CD4-positive, alpha-beta T cell treated with Interleukin-15 for 1 hour (primary cell): ENCODE data around the gene ACVR2A.

Experiments used
- DNase-seq: peaks from one replicate; pipeline ENCODE4 v3.0.0-alpha.2; 2020

ACVR2A gene

DNA sequence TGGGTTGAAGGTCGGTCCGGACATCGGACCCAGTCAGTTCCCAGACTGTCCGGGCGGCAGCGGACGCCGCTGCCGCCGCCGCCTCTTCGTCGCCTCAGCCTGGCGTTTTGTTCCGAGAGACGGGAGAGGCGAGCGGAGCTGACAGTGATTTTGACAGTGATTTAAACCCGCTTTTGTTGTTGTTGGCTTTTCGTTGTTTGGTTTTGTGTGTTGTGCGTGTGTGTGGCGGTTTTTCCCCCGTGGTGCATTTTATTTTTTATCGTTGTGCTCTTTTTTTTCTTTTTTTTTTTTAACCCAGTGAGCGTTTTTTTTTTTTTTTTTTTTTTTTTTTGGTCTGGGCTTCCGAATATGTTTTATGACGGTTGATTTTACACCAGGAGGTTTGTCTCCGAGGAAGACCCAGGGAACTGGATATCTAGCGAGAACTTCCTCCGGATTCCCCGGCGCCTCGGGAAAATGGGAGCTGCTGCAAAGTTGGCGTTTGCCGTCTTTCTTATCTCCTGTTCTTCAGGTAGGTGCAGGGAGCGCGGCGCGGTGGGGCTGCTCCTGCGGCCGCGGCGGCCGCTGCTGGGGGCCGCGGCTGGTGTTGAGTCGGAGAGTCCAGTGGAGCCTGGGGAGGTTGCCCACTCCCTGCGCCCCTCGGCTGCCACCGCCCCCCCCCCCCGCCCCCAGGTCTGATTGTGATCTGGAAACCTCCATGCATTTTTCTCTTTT, at the start of gene ACVR2A:
Gene ACVR2A (plus strand): TSS at position 333 of the 714 bp plus-strand sequence. CDS start 124 bp downstream, at position 457.
- no peak for DNase-seq

DNA sequence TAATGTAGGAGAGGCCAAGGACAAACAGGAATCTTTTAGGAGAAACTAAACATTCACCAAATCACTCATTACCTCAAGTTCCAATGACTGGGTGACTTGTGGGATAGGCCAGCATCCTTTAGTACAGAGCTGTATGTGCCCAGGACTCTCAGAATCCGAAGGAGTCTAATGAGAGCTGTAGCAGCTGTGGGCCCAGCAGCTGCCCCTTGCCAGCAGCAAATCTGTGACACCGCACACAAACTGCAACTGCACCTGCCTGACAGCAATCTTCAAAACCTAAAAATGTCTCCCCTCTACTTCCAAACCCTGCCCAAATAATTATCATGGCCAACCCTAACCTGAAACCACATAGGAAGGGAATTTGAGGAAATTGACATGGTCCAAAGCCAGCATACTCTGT, 44.5 kb upstream of the ACVR2A start:
- DNase-seq = no peak

DNA sequence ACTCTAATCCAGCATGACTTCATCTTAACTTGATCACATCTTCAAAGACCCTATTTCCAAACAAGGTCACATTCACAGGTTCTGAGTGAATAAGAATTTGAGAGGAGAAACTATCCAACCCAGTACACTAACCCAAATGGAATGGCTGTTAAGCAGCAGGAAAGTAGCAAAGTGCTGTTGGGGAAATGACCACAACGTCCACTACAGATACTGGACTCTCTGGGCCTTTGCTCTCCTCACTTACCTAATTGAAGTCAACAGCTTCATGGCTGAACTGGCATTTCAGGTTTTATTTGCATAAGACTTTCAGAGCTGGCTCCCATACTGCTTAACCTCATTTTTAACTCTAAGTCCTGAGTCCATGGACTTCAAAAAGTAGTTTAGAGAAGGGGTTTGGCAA, 38.0 kb upstream of the ACVR2A start:
- DNase-seq = no peak

DNA sequence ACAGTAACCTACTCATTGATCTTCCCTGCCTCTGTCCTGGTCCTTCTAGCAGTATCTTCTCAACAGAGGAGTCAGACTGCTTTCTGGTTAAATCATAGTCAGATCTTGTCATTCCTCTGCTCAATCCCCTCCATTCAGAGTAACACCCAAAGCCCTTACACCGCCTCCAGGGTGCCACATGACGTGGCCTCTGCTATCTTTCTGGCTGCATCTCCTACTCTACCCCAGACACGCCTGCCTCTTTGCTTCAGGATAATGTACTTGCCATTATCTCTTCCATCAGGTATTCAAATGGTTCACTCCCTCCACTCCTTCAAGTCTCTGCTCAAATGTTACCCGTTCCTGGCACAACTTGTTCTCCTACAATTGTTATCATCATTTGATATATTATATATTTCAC, 36.3 kb upstream of the ACVR2A start:
- DNase-seq = no peak

DNA sequence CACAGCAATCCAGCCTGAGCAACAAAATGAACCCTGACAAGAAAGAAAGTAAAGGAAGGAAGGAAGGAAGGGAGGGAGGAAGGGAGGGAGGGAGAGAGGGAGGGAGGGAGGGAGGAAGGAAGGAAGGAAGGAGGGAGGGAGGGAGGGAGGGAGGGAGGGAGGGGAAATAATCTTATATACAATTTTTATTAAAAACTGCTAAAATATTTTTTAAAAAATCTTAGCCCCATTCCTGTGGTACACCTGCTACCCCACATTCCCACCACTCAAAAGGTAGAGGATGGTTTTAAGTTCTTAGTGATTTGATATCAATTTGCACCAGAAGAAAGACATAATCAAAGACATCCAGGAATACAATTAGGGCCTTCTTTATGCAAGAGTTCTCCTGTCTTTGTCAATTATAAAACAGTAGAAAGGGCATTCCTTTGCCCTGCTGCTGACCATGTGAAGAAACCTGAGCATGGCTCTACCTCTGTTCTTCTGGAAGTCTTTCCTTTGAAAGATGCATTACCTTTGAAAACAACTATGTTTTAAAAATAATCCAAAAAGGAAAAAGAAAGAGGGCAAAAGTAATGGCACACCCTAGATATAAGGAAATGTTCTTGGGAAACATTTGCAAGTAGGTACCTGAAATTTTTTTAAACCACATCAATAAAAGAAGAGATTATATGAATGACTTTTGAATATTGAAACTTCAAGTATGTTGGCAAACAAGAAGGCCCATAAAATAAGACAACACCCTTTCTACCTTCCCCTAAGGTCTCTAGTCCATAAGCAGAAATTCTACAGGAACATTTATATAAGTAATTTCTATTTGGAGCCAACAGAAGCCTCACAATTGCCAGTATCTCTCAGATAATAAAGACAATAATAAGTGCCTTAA, 33.7 kb upstream of the ACVR2A start:
- DNase-seq = no peak

DNA sequence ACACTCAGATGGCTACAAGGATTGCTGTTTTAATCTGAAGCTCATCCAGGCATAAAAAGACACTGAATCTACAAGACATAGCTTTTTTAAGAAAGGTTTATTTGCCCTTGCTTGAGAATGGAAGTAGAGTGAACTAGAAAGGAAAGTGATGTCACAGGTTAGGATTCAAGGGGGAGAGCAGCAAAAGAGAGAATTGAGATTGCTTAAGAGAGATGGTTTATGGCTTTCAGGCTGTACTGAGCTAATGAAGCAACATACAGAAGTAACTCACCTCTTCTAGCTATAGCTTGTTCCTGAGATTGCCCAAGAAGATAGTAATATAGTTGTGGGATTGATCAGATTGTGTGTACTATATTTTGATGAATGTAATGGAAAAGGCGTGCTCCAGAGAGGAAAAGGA, 26.1 kb upstream of the ACVR2A start:
- DNase-seq = no peak

DNA sequence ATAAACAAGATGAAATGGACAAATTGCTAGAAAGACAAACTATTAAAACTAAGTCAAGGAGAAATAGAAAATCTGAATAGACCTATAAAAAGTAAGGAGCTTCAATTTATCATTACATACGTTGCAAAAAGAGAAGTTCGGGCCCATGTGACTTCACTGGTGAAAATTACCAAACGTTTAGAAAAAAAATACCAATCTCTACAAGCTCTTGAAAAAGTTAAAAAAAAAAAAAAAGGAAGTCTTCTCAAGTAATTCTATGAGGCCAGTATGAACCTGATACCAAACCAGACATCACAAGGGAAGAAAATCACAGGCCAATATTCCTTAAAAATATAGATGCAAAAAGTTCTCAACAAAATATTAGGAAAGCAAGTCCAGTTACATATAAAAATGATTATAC, 20.2 kb upstream of the ACVR2A start:
- no peak for DNase-seq

DNA sequence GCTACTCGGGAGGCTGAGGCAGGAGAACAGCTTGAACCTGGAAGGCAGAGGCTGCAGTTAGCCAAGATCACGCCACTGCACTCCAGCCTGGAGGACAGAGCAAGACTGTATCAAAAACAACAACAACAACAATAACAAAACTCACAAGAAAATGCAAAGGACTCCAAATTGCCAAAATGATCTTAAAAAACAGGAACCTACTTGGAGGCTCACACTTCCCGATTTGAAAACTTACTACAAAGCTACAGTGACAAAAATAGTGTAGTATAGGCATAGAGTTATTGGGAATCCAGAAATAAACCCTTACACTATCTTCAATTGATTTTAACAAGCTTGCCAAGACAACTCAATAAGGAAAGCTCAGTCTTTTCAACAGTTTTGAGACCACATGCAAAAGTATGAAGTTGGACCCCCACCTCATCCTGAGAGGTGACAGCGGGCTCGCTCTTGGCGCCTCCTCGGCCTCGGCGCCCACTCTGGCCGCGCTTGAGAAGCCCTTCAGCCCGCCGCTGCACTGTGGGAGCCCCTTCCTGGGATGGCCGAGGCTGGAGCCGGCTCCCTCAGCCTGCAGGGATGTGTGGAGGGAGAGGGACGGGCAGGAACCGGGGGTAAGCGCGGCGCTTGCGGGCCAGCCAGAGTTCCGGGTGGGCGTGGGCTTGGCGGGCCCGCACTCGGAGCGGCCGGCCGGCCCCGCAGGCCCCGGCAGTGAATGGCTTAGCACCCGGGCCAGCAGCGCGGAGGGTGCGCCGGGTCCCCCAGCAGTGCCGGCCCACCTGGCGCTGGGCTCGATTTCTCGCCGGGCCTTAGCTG, 18.3 kb upstream of the ACVR2A start:
- no peak for DNase-seq

DNA sequence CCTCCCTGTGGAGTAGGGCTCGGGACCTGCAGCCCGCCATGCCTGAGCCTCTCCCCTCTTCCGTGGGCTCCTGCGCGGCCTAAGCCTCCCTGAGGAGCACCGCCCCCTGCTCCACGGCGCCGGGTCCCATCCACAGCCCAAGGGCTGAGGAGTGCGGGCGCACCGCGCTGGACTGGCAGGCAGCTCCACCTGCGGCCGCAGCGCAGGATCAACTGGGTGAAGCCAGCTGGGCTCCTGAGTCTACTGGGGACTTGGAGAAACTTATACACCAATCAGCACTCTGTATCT, 17.8 kb upstream of the ACVR2A start:
- no peak for DNase-seq

DNA sequence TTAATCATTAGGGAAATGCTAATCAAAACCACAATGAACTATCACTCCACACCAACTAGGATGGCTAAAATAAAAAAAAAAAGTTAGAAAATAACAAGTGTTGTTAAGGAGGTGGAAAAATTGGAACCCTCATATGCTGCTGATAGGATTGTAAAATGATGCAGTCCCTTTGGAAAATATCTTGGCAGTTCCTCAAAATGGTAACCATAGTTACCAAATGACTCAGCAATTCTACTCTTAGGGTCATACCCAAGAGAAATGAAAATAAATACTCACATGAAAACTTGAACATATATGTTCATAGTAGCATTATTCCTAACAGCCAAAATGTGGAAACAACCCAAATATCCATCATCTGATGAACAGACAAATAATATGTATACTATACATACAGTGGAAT, 15.7 kb upstream of the ACVR2A start:
- DNase-seq = no peak

DNA sequence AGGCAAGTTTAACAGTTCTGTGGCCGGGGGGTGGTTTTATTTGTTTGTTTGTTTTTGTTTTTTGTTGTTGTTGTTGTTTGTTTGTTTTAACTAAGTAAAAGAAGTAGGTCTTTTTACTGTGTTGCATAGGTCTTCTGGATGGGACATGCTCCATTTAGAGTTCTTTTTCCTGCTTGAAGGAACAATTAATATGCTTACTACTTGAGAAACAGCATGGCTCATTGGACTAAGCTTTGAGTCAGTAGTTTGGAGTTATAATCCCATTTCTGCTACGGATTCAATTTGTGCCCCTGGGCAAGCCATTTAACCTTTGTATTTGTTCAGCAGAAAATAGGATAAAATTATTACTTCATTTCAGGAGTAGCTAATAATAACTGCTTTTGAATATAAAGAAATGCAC, 8.7 kb upstream of the ACVR2A start:
- DNase-seq = no peak

DNA sequence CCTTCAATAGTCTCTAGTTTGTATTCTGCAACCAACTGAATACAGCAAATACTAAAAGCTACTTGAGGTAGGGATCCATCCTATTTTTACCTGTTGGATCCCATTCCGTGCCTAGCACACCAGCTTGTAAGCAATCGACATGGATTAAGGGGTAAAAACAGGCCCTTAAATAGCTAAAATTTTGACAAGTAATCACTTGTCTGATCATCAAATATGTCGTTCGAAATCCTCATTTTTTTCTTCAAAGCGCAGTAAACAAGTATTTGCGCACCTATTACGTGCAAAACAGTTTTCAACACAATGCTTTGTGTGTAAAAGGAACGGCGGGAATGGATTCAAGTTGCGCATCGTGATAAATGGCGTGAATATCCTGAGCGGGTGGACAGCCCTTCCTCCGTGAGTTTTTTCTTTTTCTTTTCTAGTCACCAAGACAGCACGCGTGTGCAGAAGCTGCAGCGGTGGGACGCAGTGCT, 1.4 kb upstream of the ACVR2A start:
- DNase-seq = no peak

DNA sequence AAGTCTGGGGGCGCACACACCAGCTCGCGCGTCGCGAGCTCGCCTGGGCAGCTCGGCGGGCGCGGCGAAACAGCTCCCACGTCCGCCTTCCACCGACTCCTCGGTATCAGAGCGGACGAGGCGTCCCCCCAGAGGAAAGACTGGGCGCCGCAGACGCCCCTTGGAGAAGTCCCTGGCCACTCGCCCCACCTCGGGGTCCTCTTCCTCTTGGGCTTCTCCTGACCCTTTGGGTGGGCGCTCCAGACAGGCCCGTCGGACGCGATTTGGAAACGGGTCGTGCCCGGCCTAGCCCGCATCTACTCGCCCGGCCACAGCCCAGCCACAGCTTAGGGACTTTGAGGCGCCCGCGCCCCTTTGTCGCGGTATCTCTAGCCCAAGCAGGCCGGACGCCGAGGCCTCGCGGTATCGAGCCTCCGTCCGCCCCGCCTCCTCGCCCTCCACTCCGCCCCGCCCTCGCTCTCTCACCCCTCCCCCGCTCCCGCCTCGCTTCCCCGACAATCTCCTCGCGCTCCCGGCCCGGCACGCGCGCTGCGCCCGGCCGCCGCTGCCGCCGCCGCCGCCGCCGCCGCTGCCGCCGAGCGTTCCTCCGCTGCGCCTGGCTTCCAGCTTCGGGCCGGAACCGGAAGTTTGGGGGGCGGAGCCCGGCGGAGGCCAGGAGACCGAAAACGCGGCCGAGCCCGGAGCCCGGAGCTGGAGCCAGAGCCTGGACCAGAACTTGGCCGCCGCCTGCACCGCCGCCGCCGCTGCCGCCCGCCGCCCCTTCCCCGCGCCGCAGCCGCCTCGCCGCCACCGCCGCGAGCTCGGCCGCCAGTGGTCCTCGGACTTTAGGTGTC, 749 bp upstream of the ACVR2A start:
- DNase-seq = peak; percentile 86

DNA sequence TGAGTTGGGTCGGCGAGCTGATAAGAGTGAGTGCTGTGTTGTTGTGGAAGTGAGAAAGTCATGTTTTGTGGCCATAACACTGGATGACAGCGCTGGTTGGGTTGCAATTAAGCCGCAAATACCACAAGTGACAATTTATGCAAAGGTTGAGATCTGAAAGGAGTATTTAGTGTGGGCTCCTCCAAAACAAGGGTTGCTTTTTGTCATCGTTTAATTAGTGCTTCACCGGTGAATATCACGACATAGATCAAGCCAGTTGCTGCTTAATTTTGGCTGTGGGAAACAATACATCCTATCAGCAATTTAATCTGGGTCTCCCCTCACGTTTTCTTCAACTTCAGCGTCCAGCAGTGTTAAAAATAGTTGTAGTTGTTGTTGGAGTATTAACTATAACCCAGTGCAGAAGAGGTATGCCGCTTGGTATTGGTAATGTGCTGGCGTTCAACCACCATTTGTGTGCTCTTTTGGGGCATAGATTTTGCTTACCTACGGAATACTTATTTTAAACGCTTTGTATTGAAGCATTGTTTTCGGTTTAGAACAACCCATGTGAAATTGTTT, 662 bp downstream of the ACVR2A start:
- peak; percentile 40 for DNase-seq

DNA sequence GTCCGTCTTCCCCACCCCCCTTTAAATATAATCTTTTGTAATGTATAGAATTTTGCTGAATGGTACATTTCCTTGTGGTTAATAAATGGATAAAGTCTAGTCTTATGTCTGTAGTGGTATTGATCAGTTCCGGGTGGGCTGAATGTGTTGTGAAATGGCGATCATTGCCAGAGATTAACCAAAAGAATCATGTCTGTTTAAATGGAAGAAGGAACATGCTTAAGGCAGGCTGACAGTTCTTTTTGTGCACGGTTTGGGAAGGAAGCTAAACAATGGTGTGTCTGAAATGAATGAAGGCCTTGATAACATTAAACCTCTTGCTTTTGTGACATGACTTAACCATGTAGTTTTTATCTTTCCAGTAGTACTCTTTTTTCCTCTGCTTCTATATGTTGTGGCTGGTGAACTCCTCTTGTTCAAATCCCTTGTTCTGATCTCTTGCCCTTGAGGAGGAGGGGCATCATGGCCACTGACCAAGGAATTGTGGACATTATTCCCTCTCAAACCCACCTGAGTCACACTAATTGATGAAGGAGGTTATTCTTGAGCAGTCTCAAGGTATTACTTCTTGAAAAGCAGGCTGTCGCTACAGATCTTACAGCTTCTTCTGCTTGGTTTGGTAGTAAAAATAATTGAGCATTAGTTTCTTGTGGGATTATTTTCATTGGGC, 1.7 kb downstream of the ACVR2A start:
- DNase-seq = no peak

DNA sequence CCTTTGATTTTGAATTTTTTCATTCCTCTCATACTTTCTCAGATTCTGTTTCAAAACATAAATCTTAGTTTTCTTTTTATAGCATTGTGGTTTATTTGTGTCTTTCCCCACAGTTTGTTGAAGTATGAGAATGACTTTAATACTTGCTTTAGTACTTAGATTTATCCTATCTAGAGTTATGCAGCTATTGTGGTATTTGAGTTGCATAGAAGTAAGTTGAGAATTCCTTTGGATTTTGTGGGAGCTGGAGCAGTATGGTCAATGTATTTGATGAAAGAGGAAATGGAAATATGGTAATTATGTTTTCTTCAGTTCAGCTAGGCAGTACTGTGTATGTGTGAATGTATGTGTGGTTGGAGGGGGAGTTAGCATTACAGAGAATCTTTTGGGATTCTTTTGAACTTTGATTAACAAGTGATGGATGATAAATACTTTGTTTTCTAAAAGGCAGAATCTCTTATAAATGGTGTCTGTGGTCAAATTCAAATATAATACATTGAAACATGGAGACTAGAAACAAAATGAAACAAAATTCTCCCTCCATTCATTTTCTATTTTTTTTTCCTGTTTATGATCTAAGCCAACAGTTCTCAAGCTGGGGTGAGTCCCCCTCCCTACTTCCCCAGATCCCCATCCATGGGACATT, 3.0 kb downstream of the ACVR2A start:
- DNase-seq = no peak

DNA sequence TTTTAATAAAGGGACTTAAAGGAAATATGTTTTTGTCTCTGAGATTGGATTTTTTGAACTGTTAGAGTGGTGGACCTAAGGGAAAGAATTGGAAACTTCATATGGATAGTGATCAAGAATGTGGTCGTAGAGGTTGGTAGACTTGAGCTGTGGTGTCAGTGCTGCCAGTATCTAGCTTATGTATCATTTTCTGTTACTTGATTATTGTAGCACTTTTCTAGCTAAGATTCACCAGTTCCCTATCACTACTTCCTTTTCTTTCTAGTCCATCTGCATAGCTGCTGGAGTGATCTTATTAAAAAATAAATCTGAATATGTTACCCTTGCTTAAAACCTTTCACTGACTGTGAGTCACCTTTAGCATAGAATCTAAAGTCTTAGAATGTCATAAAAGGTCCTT, 6.0 kb downstream of the ACVR2A start:
- DNase-seq = no peak

DNA sequence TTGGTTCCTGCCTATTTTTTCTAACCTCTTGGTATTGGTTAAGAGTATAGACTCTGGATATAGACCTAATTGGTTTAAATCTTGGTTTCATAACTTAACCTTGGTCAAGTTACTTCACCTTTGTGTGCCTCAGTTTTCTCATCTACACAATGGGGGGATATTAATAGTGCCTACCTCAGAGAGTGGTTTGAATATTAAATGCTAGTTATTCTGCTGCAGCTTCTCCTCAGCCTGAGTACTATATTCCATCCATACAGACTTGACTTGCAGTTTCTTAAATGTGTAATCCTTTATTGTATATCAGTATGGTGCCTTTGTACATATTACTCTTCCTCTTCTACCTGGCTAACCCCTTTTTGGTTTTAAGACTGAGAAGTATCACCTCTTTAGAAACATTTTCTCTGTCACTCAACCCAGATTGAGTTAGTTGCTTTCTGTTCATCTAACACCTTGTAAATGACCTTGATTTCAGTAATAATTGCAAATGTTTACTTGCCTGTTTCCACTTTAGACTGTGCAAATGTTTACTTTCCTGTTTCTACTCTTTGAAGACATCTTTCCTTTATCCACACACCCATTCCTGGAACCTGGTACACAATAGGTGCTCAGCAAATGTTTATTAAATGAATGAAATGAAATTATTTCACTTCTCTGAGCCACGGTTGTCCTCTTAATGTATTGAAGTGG, 6.6 kb downstream of the ACVR2A start:
- no peak for DNase-seq

DNA sequence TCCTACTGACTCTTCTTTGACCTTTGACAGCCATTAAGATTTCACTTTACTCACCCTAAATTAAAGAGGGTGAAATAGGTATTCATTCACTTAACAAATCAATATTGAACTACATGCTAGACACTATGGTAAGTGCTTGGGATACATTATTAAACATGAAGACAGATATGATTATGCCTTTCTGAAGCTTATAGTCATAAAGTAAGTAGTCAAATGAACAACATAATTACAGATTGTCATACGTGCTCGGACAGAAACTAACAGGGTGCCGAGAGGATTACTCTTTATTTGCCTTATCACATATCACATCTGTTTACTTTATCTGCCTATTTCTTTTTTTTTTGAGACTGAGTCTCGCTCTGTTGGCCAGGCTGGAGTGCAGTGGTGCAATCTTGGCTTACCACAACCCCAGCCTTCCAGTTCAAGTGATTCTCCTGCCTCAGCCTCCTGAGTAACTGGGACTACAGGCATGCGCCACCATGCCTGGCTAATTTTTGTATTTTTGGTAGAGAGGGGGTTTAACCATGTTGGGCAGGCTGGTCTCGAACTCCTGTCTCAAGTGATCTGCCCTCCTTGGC, 9.8 kb downstream of the ACVR2A start:
- no peak for DNase-seq

DNA sequence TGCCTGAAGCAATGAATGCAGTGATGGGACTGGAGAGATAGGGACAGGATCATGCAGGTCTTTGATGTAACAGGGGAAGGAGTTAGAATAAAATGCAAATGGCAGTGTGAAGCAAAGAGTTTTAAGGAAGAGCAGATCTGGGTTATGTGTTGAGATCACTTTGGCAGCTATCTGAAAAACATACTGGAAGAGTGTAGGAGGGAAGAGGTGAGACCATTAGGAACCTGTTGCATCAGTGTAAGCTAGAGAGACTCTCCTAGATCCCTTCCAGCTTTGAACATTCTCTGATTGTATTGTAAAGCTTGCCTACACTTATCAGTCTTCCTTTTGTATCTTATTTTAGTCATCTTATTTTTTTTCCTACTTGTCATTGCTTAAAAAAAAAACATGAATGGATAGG, 10.5 kb downstream of the ACVR2A start:
- DNase-seq = no peak
